Measurements from ENCODE around the gene CAMTA1.
A peak's percentile ranks its signal among the peaks of the same experiment; 100 is the strongest.
"Not testable (repeated sequence)": the region's sequence is repeated elsewhere in the genome, so short reads cannot be mapped to it uniquely, and the experiment has no call there.

The CAMTA1 gene

GRCh38 chr1:6785318-6785727, at the start of gene CAMTA1:
TSS of gene CAMTA1 (plus strand) at chr1:6785454. CDS start at chr1:6785531, 77 bp downstream.
- peak; percentile 97 for DNase-seq (ENCODE audit: low spot score)

- DNase-seq (ENCODE audit: low spot score), result no peak
Measured at GRCh38 chr1:6738987-6739676, 46.1 kb upstream of the CAMTA1 start.

- DNase-seq (ENCODE audit: low spot score), result not testable (repeated sequence)
Measured at GRCh38 chr1:6742676-6743188, 42.5 kb upstream of the CAMTA1 start.

- no peak for DNase-seq (ENCODE audit: low spot score)
Measured at GRCh38 chr1:6743189-6744101, 41.8 kb upstream of the CAMTA1 start.

- DNase-seq (ENCODE audit: low spot score), result no peak
Measured at GRCh38 chr1:6745073-6745472, 40.2 kb upstream of the CAMTA1 start.

- DNase-seq (ENCODE audit: low spot score), result no peak
Measured at GRCh38 chr1:6747674-6748073, 37.6 kb upstream of the CAMTA1 start.

GRCh38 chr1:6750490-6750889, 34.8 kb upstream of the CAMTA1 start:
- DNase-seq (ENCODE audit: low spot score), result no peak

- no peak for DNase-seq (ENCODE audit: low spot score)
Measured at GRCh38 chr1:6753320-6754140, 31.7 kb upstream of the CAMTA1 start.

GRCh38 chr1:6756457-6756856, 28.8 kb upstream of the CAMTA1 start:
- no peak for DNase-seq (ENCODE audit: low spot score)

GRCh38 chr1:6757719-6758435, 27.4 kb upstream of the CAMTA1 start:
- no peak for DNase-seq (ENCODE audit: low spot score)

- no peak for DNase-seq (ENCODE audit: low spot score)
Measured at GRCh38 chr1:6761196-6761737, 24.0 kb upstream of the CAMTA1 start.

- no peak for DNase-seq (ENCODE audit: low spot score)
Measured at GRCh38 chr1:6762060-6762459, 23.2 kb upstream of the CAMTA1 start.

- no peak for DNase-seq (ENCODE audit: low spot score)
Measured at GRCh38 chr1:6770751-6771440, 14.4 kb upstream of the CAMTA1 start.

- DNase-seq (ENCODE audit: low spot score), result no peak
Measured at GRCh38 chr1:6771441-6771769, 13.8 kb upstream of the CAMTA1 start.

GRCh38 chr1:6774381-6774780, 10.9 kb upstream of the CAMTA1 start:
- no peak for DNase-seq (ENCODE audit: low spot score)

GRCh38 chr1:6775261-6776043, 9.8 kb upstream of the CAMTA1 start:
- no peak for DNase-seq (ENCODE audit: low spot score)

GRCh38 chr1:6776389-6776788, 8.9 kb upstream of the CAMTA1 start:
- no peak for DNase-seq (ENCODE audit: low spot score)

GRCh38 chr1:6776895-6777294, 8.4 kb upstream of the CAMTA1 start:
- DNase-seq (ENCODE audit: low spot score), result no peak

- no peak for DNase-seq (ENCODE audit: low spot score)
Measured at GRCh38 chr1:6777813-6778212, 7.4 kb upstream of the CAMTA1 start.
